H9 (cell line): ENCODE results near the gene PRH2. TPM values are rescaled to one million over a fixed set of nuclear protein-coding genes. Genes with fewer than 3 reads are reported as not detected.

ENCODE experiments used
- DNase-seq: peaks from one replicate; pipeline ENCODE4 v3.0.0-alpha.2; 2017
- H2AFZ ChIP-seq: one replicate; pipeline ENCODE4 v1.6.1; 2013; ENCODE audit warnings: mild to moderate bottlenecking, low read length, control low read depth, moderate library complexity
- H2AK5ac ChIP-seq: 2 replicates; pipeline ENCODE4 v1.6.1; 2013; ENCODE audit warnings: low read length, control low read depth, mixed read lengths; ENCODE audit not compliant: insufficient read length
- H2BK120ac ChIP-seq: one replicate; pipeline ENCODE4 v1.6.1; 2013; ENCODE audit warnings: low read depth, mild to moderate bottlenecking, low read length, control low read depth, inconsistent platforms; ENCODE audit not compliant: poor library complexity, severe bottlenecking
- H2BK12ac ChIP-seq: 2 replicates; pipeline ENCODE4 v1.6.1; 2013; ENCODE audit warnings: low read length, control low read depth, mixed read lengths, low read depth; ENCODE audit not compliant: insufficient read length
- H2BK15ac ChIP-seq: 2 replicates; pipeline ENCODE4 v1.6.1; 2013; ENCODE audit warnings: low read depth, low read length, control low read depth
- H2BK20ac ChIP-seq: one replicate; pipeline ENCODE4 v1.6.1; 2013; ENCODE audit warnings: low read depth, mild to moderate bottlenecking, low read length, control low read depth, inconsistent platforms; ENCODE audit not compliant: poor library complexity, severe bottlenecking
- H2BK5ac ChIP-seq: 2 replicates; pipeline ENCODE4 v1.6.1; 2013; ENCODE audit warnings: low read length, control low read depth, mixed read lengths; ENCODE audit not compliant: insufficient read length
- H3K14ac ChIP-seq: 2 replicates; pipeline ENCODE4 v1.6.1; 2013; ENCODE audit warnings: low read length, control low read depth; ENCODE audit not compliant: insufficient read depth
- H3K18ac ChIP-seq: 2 replicates; pipeline ENCODE4 v1.6.1; 2013; ENCODE audit warnings: low read depth, mild to moderate bottlenecking, mixed read lengths, low read length, control low read depth; ENCODE audit not compliant: insufficient read length
- H3K23ac ChIP-seq: 2 replicates; pipeline ENCODE4 v1.6.1; 2013; ENCODE audit warnings: low read length, control low read depth, mixed read lengths, low read depth; ENCODE audit not compliant: insufficient read length
- H3K23me2 ChIP-seq: 2 replicates; pipeline ENCODE4 v1.6.1; 2013; ENCODE audit warnings: low read depth, mild to moderate bottlenecking, mixed read lengths, low read length, control low read depth; ENCODE audit not compliant: insufficient read length, poor library complexity, severe bottlenecking
- H3K27ac ChIP-seq: 2 replicates; pipeline ENCODE4 v1.5.1; 2013; ENCODE audit warnings: low read length, control low read depth, mixed read lengths, low read depth; ENCODE audit not compliant: insufficient read length
- H3K27me3 ChIP-seq: 2 replicates; pipeline ENCODE4 v1.6.1; 2013; ENCODE audit warnings: low read length, control low read depth, inconsistent platforms; ENCODE audit not compliant: insufficient read depth
- H3K4ac ChIP-seq: 2 replicates; pipeline ENCODE4 v1.6.1; 2013; ENCODE audit warnings: low read depth, mild to moderate bottlenecking, control low read depth, inconsistent platforms, low read length, moderate library complexity
- H3K4me1 ChIP-seq: 2 replicates; pipeline ENCODE4 v1.6.1; 2013; ENCODE audit warnings: low read length, control low read depth, inconsistent platforms; ENCODE audit not compliant: insufficient read depth
- H3K4me2 ChIP-seq: 2 replicates; pipeline ENCODE4 v1.6.1; 2013; ENCODE audit warnings: low read length, control low read depth, mixed read lengths; ENCODE audit not compliant: insufficient read length, insufficient read depth
- H3K56ac ChIP-seq: 2 replicates; pipeline ENCODE4 v1.6.1; 2013; ENCODE audit warnings: low read depth, mild to moderate bottlenecking, mixed read lengths, low read length, control low read depth; ENCODE audit not compliant: insufficient read length
- H3K79me1 ChIP-seq: 2 replicates; pipeline ENCODE4 v1.6.1; 2013; ENCODE audit warnings: low read depth, mild to moderate bottlenecking, moderate library complexity, low read length, control low read depth, inconsistent platforms; ENCODE audit not compliant: insufficient read depth, poor library complexity, severe bottlenecking
- H3K79me2 ChIP-seq: 2 replicates; pipeline ENCODE4 v1.6.1; 2013; ENCODE audit warnings: low read length, control low read depth, inconsistent platforms; ENCODE audit not compliant: insufficient read depth
- H3K9ac ChIP-seq: 2 replicates; pipeline ENCODE4 v1.6.1; 2013; ENCODE audit warnings: low read length, control low read depth, mixed read lengths; ENCODE audit not compliant: insufficient read length; ENCODE audit errors: extremely low read depth
- H3K9me3 ChIP-seq: one replicate; pipeline ENCODE4 v1.6.1; 2013; ENCODE audit warnings: low read depth, low read length, inconsistent platforms; ENCODE audit not compliant: control insufficient read depth
- H3T11ph ChIP-seq: one replicate; pipeline ENCODE4 v1.6.1; 2013; ENCODE audit warnings: mild to moderate bottlenecking, low read length, control low read depth, inconsistent platforms
- H4K20me1 ChIP-seq: one replicate; pipeline ENCODE4 v1.6.1; 2013; ENCODE audit not compliant: control insufficient read depth, insufficient read length, insufficient read depth
- H4K5ac ChIP-seq: 2 replicates; pipeline ENCODE4 v1.6.1; 2013; ENCODE audit warnings: low read depth, mild to moderate bottlenecking, mixed read lengths, low read length, control low read depth; ENCODE audit not compliant: insufficient read length
- H4K8ac ChIP-seq: replicated peaks from 2 replicates; pipeline ENCODE4 v1.6.1; 2013; ENCODE audit warnings: low read length, control low read depth, mixed read lengths, low read depth; ENCODE audit not compliant: insufficient read length
- H4K91ac ChIP-seq: 2 replicates; pipeline ENCODE4 v1.6.1; 2013; ENCODE audit warnings: low read depth, mild to moderate bottlenecking, moderate library complexity, mixed read lengths, low read length, control low read depth; ENCODE audit not compliant: insufficient read length
- H3K27ac Mint-ChIP-seq, 3 experiments: 2 replicates in 2 of 3; 3 replicates in 1 of 3; pipeline ENCODE4 v1.8.0; 2020 to 2021; ENCODE audit warnings: mixed read lengths in 3 of 3, mild to moderate bottlenecking in 1 of 3, moderate library complexity in 1 of 3
- H3K27me3 Mint-ChIP-seq: 2 replicates; pipeline ENCODE4 v1.8.0; 2021; ENCODE audit warnings: low read depth, mild to moderate bottlenecking, moderate library complexity, mixed read lengths
- H3K36me3 Mint-ChIP-seq, 3 experiments: 2 replicates in 2 of 3; 3 replicates in 1 of 3; pipeline ENCODE4 v1.8.0; 2020 to 2021; ENCODE audit warnings: low read depth in 3 of 3, mixed read lengths in 3 of 3; ENCODE audit not compliant: insufficient read depth in 1 of 3
- H3K4me1 Mint-ChIP-seq, 2 experiments: 2 replicates each; pipeline ENCODE4 v1.8.0; 2020; ENCODE audit warnings: mixed read lengths in 2 of 2
- H3K4me3 Mint-ChIP-seq, 2 experiments: 2 replicates in 1 of 2; 3 replicates in 1 of 2; pipeline ENCODE4 v1.8.0; 2020 to 2021; ENCODE audit warnings: mild to moderate bottlenecking in 2 of 2, mixed read lengths in 2 of 2, moderate library complexity in 1 of 2
- H3K9me3 Mint-ChIP-seq, 2 experiments: 2 replicates in 1 of 2; 3 replicates in 1 of 2; pipeline ENCODE4 v1.8.0; 2020; ENCODE audit warnings: mild to moderate bottlenecking in 2 of 2, mixed read lengths in 2 of 2, moderate library complexity in 1 of 2
- CTCF ChIP-seq: fragments of 200-600 bp; sonication (generic); conservative IDR thresholded peaks from 3 replicates; pipeline ENCODE4 v1.8.0; 2021; ENCODE audit warnings: antibody characterized with exemption, mild to moderate bottlenecking
- WGBS: extraction: QIAGEN DNeasy Blood & Tissue Kit; methylation state at CpG from one replicate; pipeline ENCODE4 v1.1.7; 2013; ENCODE audit warnings: missing lambda C conversion rate, low lambda C conversion rate, mixed read lengths; ENCODE audit not compliant: insufficient read length; ENCODE audit errors: extremely low coverage; 5-methylcytosine and 5-hydroxymethylcytosine counted together
- total RNA-seq: library from RNA; stranded (reverse); gene quantifications from 2 replicates; pipeline ENCODE4 v1.2.1, GENCODE V29; 2021

The PRH2 gene
- total RNA-seq, 1 experiment from 2014 or later = not detected

GRCh38 chr12:10901427-10901826 is 27.6 kb upstream of the PRH2 start:
- WGBS = no CpG with 5 or more reads among the region's 1 CpG
- peak; percentile 26; the same call in 2 of the 3 replicates for TF ChIP-seq CTCF
- Histone ChIP-seq H4K8ac (no peak overlapping the region), H3K4me2 (no peak overlapping the region), H3K23me2 (no peaks in the 10 kb centered on the region), H3K23ac (no peak overlapping the region), H3K56ac (no peak overlapping the region), H4K91ac (no peak overlapping the region), H3K79me2 (no peaks in the 10 kb centered on the region), H3K9me3 (no peaks in the 10 kb centered on the region), H2AK5ac (no peak overlapping the region), H2BK12ac (no peak overlapping the region), H2BK120ac (no peak overlapping the region), H3K4ac (no peak overlapping the region), H2BK5ac (no peak overlapping the region), H3T11ph (no peak overlapping the region), H4K5ac (no peak overlapping the region), H3K14ac (no peak overlapping the region), H3K18ac (no peak overlapping the region), H4K20me1 (no peaks in the 10 kb centered on the region), H2BK15ac (no peak overlapping the region), H3K9ac (no peak overlapping the region), H2BK20ac (no peak overlapping the region), H3K79me1 (no peaks in the 10 kb centered on the region), H3K27me3 (no peaks in the 10 kb centered on the region), H2AFZ (no peak overlapping the region), H3K4me1 (no peaks in the 10 kb centered on the region), H3K27ac (no peak overlapping the region)
- Mint-ChIP-seq H3K27ac (0 out of 7 replicates have a peak overlapping the region, but pooled peaks of 1 of the 3 experiments have one; percentile 87), H3K9me3 (peaks cover 17 to 30% of the 10 kb centered on the region in 2 experiments), H3K36me3 (peaks cover 13 to 20% (median 14%) of the 10 kb centered on the region in 3 experiments), H3K27me3 (peaks cover 2% of the 10 kb centered on the region; the same call in 1 of the 2 replicates), H3K4me3 (no peak overlapping the region), H3K4me1 (no peaks in the 10 kb centered on the region)
- DNase-seq = no peak
